ENCODE results near the gene AGBL3. TPM values are rescaled to one million over a fixed set of nuclear protein-coding genes. Genes with fewer than 3 reads are reported as not detected.
A peak's percentile ranks its signal among the peaks of the same experiment; 100 is the strongest.

The AGBL3 gene
- total and polyA plus RNA-seq, 9 of the 15 experiments (the other 6 are each of a cell fraction or from before 2014, with no cell fraction given) = 0.54 to 2.9 (median 1.7) TPM

- TF ChIP-seq ZNF592 (IDR thresholded peaks at IDR 0.05) (peak; percentile 24; the same call in 1 of the 2 replicates), ZNF41 (CRISPR knock-in tag; conservative IDR thresholded peaks at IDR 0.05) (0 out of 2 replicates have a peak, but pooled peaks have one; percentile 36), CREB5 (CRISPR knock-in tag; IDR thresholded peaks at IDR 0.05) (0 out of 2 replicates have a peak, but pooled peaks have one; percentile 66), MGA (IDR thresholded peaks at IDR 0.05) (peak; percentile 79)
- TF ChIP-seq, protein P1, sequence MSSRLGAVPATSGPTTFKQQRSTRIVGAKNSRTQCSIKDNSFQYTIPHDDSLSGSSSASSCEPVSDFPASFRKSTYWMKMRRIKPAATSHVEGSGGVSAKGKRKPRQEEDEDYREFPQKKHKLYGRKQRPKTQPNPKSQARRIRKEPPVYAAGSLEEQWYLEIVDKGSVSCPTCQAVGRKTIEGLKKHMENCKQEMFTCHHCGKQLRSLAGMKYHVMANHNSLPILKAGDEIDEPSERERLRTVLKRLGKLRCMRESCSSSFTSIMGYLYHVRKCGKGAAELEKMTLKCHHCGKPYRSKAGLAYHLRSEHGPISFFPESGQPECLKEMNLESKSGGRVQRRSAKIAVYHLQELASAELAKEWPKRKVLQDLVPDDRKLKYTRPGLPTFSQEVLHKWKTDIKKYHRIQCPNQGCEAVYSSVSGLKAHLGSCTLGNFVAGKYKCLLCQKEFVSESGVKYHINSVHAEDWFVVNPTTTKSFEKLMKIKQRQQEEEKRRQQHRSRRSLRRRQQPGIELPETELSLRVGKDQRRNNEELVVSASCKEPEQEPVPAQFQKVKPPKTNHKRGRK (tag; IDR thresholded peaks at IDR 0.05) = peak; percentile 79
- TF ChIP-seq, protein P2, sequence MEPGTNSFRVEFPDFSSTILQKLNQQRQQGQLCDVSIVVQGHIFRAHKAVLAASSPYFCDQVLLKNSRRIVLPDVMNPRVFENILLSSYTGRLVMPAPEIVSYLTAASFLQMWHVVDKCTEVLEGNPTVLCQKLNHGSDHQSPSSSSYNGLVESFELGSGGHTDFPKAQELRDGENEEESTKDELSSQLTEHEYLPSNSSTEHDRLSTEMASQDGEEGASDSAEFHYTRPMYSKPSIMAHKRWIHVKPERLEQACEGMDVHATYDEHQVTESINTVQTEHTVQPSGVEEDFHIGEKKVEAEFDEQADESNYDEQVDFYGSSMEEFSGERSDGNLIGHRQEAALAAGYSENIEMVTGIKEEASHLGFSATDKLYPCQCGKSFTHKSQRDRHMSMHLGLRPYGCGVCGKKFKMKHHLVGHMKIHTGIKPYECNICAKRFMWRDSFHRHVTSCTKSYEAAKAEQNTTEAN (CRISPR knock-in tag; IDR thresholded peaks at IDR 0.05) = peak; percentile 68; the same call in 1 of the 2 replicates
These were observed 184.7 kb downstream of the AGBL3 start (continued) for GRCh38 chr7:135170998-135171481.
